H9 (cell line): ENCODE measurements around the gene ANKRD42. TPM values are rescaled to one million over a fixed set of nuclear protein-coding genes. Genes with fewer than 3 reads are reported as not detected.

Experiments
- DNase-seq: peaks from one replicate; pipeline ENCODE4 v3.0.0-alpha.2; 2017
- H2AFZ ChIP-seq: one replicate; pipeline ENCODE4 v1.6.1; 2013; ENCODE audit warnings: mild to moderate bottlenecking, low read length, control low read depth, moderate library complexity
- H2AK5ac ChIP-seq: 2 replicates; pipeline ENCODE4 v1.6.1; 2013; ENCODE audit warnings: low read length, control low read depth, mixed read lengths; ENCODE audit not compliant: insufficient read length
- H2BK120ac ChIP-seq: one replicate; pipeline ENCODE4 v1.6.1; 2013; ENCODE audit warnings: low read depth, mild to moderate bottlenecking, low read length, control low read depth, inconsistent platforms; ENCODE audit not compliant: poor library complexity, severe bottlenecking
- H2BK12ac ChIP-seq: 2 replicates; pipeline ENCODE4 v1.6.1; 2013; ENCODE audit warnings: low read length, control low read depth, mixed read lengths, low read depth; ENCODE audit not compliant: insufficient read length
- H2BK15ac ChIP-seq: 2 replicates; pipeline ENCODE4 v1.6.1; 2013; ENCODE audit warnings: low read depth, low read length, control low read depth
- H2BK20ac ChIP-seq: one replicate; pipeline ENCODE4 v1.6.1; 2013; ENCODE audit warnings: low read depth, mild to moderate bottlenecking, low read length, control low read depth, inconsistent platforms; ENCODE audit not compliant: poor library complexity, severe bottlenecking
- H2BK5ac ChIP-seq: 2 replicates; pipeline ENCODE4 v1.6.1; 2013; ENCODE audit warnings: low read length, control low read depth, mixed read lengths; ENCODE audit not compliant: insufficient read length
- H3K14ac ChIP-seq: 2 replicates; pipeline ENCODE4 v1.6.1; 2013; ENCODE audit warnings: low read length, control low read depth; ENCODE audit not compliant: insufficient read depth
- H3K18ac ChIP-seq: 2 replicates; pipeline ENCODE4 v1.6.1; 2013; ENCODE audit warnings: low read depth, mild to moderate bottlenecking, mixed read lengths, low read length, control low read depth; ENCODE audit not compliant: insufficient read length
- H3K23ac ChIP-seq: 2 replicates; pipeline ENCODE4 v1.6.1; 2013; ENCODE audit warnings: low read length, control low read depth, mixed read lengths, low read depth; ENCODE audit not compliant: insufficient read length
- H3K23me2 ChIP-seq: 2 replicates; pipeline ENCODE4 v1.6.1; 2013; ENCODE audit warnings: low read depth, mild to moderate bottlenecking, mixed read lengths, low read length, control low read depth; ENCODE audit not compliant: insufficient read length, poor library complexity, severe bottlenecking
- H3K27ac ChIP-seq: 2 replicates; pipeline ENCODE4 v1.5.1; 2013; ENCODE audit warnings: low read length, control low read depth, mixed read lengths, low read depth; ENCODE audit not compliant: insufficient read length
- H3K27me3 ChIP-seq: 2 replicates; pipeline ENCODE4 v1.6.1; 2013; ENCODE audit warnings: low read length, control low read depth, inconsistent platforms; ENCODE audit not compliant: insufficient read depth
- H3K4ac ChIP-seq: 2 replicates; pipeline ENCODE4 v1.6.1; 2013; ENCODE audit warnings: low read depth, mild to moderate bottlenecking, control low read depth, inconsistent platforms, low read length, moderate library complexity
- H3K4me1 ChIP-seq: 2 replicates; pipeline ENCODE4 v1.6.1; 2013; ENCODE audit warnings: low read length, control low read depth, inconsistent platforms; ENCODE audit not compliant: insufficient read depth
- H3K4me2 ChIP-seq: 2 replicates; pipeline ENCODE4 v1.6.1; 2013; ENCODE audit warnings: low read length, control low read depth, mixed read lengths; ENCODE audit not compliant: insufficient read length, insufficient read depth
- H3K56ac ChIP-seq: 2 replicates; pipeline ENCODE4 v1.6.1; 2013; ENCODE audit warnings: low read depth, mild to moderate bottlenecking, mixed read lengths, low read length, control low read depth; ENCODE audit not compliant: insufficient read length
- H3K79me1 ChIP-seq: 2 replicates; pipeline ENCODE4 v1.6.1; 2013; ENCODE audit warnings: low read depth, mild to moderate bottlenecking, moderate library complexity, low read length, control low read depth, inconsistent platforms; ENCODE audit not compliant: insufficient read depth, poor library complexity, severe bottlenecking
- H3K79me2 ChIP-seq: 2 replicates; pipeline ENCODE4 v1.6.1; 2013; ENCODE audit warnings: low read length, control low read depth, inconsistent platforms; ENCODE audit not compliant: insufficient read depth
- H3K9ac ChIP-seq: 2 replicates; pipeline ENCODE4 v1.6.1; 2013; ENCODE audit warnings: low read length, control low read depth, mixed read lengths; ENCODE audit not compliant: insufficient read length; ENCODE audit errors: extremely low read depth
- H3K9me3 ChIP-seq: one replicate; pipeline ENCODE4 v1.6.1; 2013; ENCODE audit warnings: low read depth, low read length, inconsistent platforms; ENCODE audit not compliant: control insufficient read depth
- H3T11ph ChIP-seq: one replicate; pipeline ENCODE4 v1.6.1; 2013; ENCODE audit warnings: mild to moderate bottlenecking, low read length, control low read depth, inconsistent platforms
- H4K20me1 ChIP-seq: one replicate; pipeline ENCODE4 v1.6.1; 2013; ENCODE audit not compliant: control insufficient read depth, insufficient read length, insufficient read depth
- H4K5ac ChIP-seq: 2 replicates; pipeline ENCODE4 v1.6.1; 2013; ENCODE audit warnings: low read depth, mild to moderate bottlenecking, mixed read lengths, low read length, control low read depth; ENCODE audit not compliant: insufficient read length
- H4K8ac ChIP-seq: replicated peaks from 2 replicates; pipeline ENCODE4 v1.6.1; 2013; ENCODE audit warnings: low read length, control low read depth, mixed read lengths, low read depth; ENCODE audit not compliant: insufficient read length
- H4K91ac ChIP-seq: 2 replicates; pipeline ENCODE4 v1.6.1; 2013; ENCODE audit warnings: low read depth, mild to moderate bottlenecking, moderate library complexity, mixed read lengths, low read length, control low read depth; ENCODE audit not compliant: insufficient read length
- H3K27ac Mint-ChIP-seq, 3 experiments: 2 replicates in 2 of 3; 3 replicates in 1 of 3; pipeline ENCODE4 v1.8.0; 2020 to 2021; ENCODE audit warnings: mixed read lengths in 3 of 3, mild to moderate bottlenecking in 1 of 3, moderate library complexity in 1 of 3
- H3K27me3 Mint-ChIP-seq: 2 replicates; pipeline ENCODE4 v1.8.0; 2021; ENCODE audit warnings: low read depth, mild to moderate bottlenecking, moderate library complexity, mixed read lengths
- H3K36me3 Mint-ChIP-seq, 3 experiments: 2 replicates in 2 of 3; 3 replicates in 1 of 3; pipeline ENCODE4 v1.8.0; 2020 to 2021; ENCODE audit warnings: low read depth in 3 of 3, mixed read lengths in 3 of 3; ENCODE audit not compliant: insufficient read depth in 1 of 3
- H3K4me1 Mint-ChIP-seq, 2 experiments: 2 replicates each; pipeline ENCODE4 v1.8.0; 2020; ENCODE audit warnings: mixed read lengths in 2 of 2
- H3K4me3 Mint-ChIP-seq, 2 experiments: 2 replicates in 1 of 2; 3 replicates in 1 of 2; pipeline ENCODE4 v1.8.0; 2020 to 2021; ENCODE audit warnings: mild to moderate bottlenecking in 2 of 2, mixed read lengths in 2 of 2, moderate library complexity in 1 of 2
- H3K9me3 Mint-ChIP-seq, 2 experiments: 2 replicates in 1 of 2; 3 replicates in 1 of 2; pipeline ENCODE4 v1.8.0; 2020; ENCODE audit warnings: mild to moderate bottlenecking in 2 of 2, mixed read lengths in 2 of 2, moderate library complexity in 1 of 2
- WGBS: extraction: QIAGEN DNeasy Blood & Tissue Kit; methylation state at CpG from one replicate; pipeline ENCODE4 v1.1.7; 2013; ENCODE audit warnings: missing lambda C conversion rate, low lambda C conversion rate, mixed read lengths; ENCODE audit not compliant: insufficient read length; ENCODE audit errors: extremely low coverage; 5-methylcytosine and 5-hydroxymethylcytosine counted together
- total RNA-seq: library from RNA; stranded (reverse); gene quantifications from 2 replicates; pipeline ENCODE4 v1.2.1, GENCODE V29; 2021
- TF ChIP-seq, protein P1 (sequence below): fragments of 200-600 bp; sonication (generic); conservative IDR thresholded peaks from 3 replicates; pipeline ENCODE4 v1.8.0; 2021; ENCODE audit warnings: antibody characterized with exemption, mild to moderate bottlenecking

ANKRD42 gene
- total RNA-seq, 1 experiment from 2014 or later = 4.9 TPM

- no peak overlapping the region for H3K4me2 ChIP-seq
- no peak overlapping the region for H3T11ph ChIP-seq
- no peak overlapping the region for H4K91ac ChIP-seq
- no peak overlapping the region for H2AFZ ChIP-seq
- H2BK15ac ChIP-seq = no peak overlapping the region
- H3K56ac ChIP-seq = no peak overlapping the region
- Mint-ChIP-seq H3K9me3 (no peaks in the 10 kb centered on the region), H3K4me3 (no peak overlapping the region), H3K27me3 (no peaks in the 10 kb centered on the region), H3K27ac (peak overlapping the region in 1 of 3 experiments; percentile 26; a peak in 2 of 7 replicates), H3K36me3 (peaks cover 10 to 64% (median 53%) of the 10 kb centered on the region in 3 experiments; a peak in 6 of 7 replicates), H3K4me1 (peaks cover 3% of the 10 kb centered on the region in 2 experiments)
- no peaks in the 10 kb centered on the region for H3K79me1 ChIP-seq
- H3K9me3 ChIP-seq = no peaks in the 10 kb centered on the region
- DNase-seq = no peak
- no peak overlapping the region for H3K18ac ChIP-seq
- H2BK120ac ChIP-seq = no peak overlapping the region
- H2AK5ac ChIP-seq = no peak overlapping the region
- no peak overlapping the region for H3K23ac ChIP-seq
- H4K20me1 ChIP-seq = no peaks in the 10 kb centered on the region
- H3K14ac ChIP-seq = no peak overlapping the region
- H3K4ac ChIP-seq = no peak overlapping the region
- no peak overlapping the region for H4K5ac ChIP-seq
- no CpG with 5 or more reads among the region's 4 CpGs for WGBS
- no peak overlapping the region for H2BK5ac ChIP-seq
- no peaks in the 10 kb centered on the region; the same call in 1 of the 2 replicates for H3K27me3 ChIP-seq
- H3K4me1 ChIP-seq = no peaks in the 10 kb centered on the region
- H3K27ac ChIP-seq = no peak overlapping the region
- no peak overlapping the region for H4K8ac ChIP-seq
- H3K23me2 ChIP-seq = no peaks in the 10 kb centered on the region
- no peaks in the 10 kb centered on the region; the same call in 1 of the 2 replicates for H3K79me2 ChIP-seq
- H2BK12ac ChIP-seq = no peak overlapping the region
- TF ChIP-seq, protein P1, sequence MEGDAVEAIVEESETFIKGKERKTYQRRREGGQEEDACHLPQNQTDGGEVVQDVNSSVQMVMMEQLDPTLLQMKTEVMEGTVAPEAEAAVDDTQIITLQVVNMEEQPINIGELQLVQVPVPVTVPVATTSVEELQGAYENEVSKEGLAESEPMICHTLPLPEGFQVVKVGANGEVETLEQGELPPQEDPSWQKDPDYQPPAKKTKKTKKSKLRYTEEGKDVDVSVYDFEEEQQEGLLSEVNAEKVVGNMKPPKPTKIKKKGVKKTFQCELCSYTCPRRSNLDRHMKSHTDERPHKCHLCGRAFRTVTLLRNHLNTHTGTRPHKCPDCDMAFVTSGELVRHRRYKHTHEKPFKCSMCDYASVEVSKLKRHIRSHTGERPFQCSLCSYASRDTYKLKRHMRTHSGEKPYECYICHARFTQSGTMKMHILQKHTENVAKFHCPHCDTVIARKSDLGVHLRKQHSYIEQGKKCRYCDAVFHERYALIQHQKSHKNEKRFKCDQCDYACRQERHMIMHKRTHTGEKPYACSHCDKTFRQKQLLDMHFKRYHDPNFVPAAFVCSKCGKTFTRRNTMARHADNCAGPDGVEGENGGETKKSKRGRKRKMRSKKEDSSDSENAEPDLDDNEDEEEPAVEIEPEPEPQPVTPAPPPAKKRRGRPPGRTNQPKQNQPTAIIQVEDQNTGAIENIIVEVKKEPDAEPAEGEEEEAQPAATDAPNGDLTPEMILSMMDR = no peak
- H2BK20ac ChIP-seq = no peak overlapping the region
- no peak overlapping the region for H3K9ac ChIP-seq
These were observed 6.0 kb upstream of the ANKRD42 start for GRCh38 chr11:83187465-83187864.
